Liver (tissue), 9 donors: ENCODE measurements around the gene OPA3. TPM values are rescaled to one million over a fixed set of nuclear protein-coding genes. Genes with fewer than 3 reads are reported as not detected.

Experiments used
- DNase-seq: peaks from one replicate; pipeline ENCODE4 v3.0.0-alpha.2; 2017; ENCODE audit warnings: low spot score
- H3K27ac ChIP-seq, 2 donors: one replicate each; pipeline ENCODE4 v1.7.0; 2013; ENCODE audit warnings: inconsistent platforms in 2 of 2, low read length in 2 of 2, control low read depth in 1 of 2, low read depth in 1 of 2, mild to moderate bottlenecking in 1 of 2
- H3K27me3 ChIP-seq, 4 donors: one replicate each; pipeline versions ENCODE4 v1.6.1 to v1.7.0; 2013; ENCODE audit warnings: low read length in 3 of 4, inconsistent platforms in 1 of 4, mild to moderate bottlenecking in 1 of 4, moderate library complexity in 1 of 4; ENCODE audit not compliant: control insufficient read depth in 4 of 4, insufficient read depth in 4 of 4
- H3K36me3 ChIP-seq, 4 donors: one replicate each; pipeline versions ENCODE4 v1.6.1 to v1.7.0; 2013; ENCODE audit warnings: low read length in 3 of 4, mild to moderate bottlenecking in 3 of 4, low read depth in 1 of 4, moderate library complexity in 1 of 4; ENCODE audit not compliant: control insufficient read depth in 4 of 4, insufficient read depth in 3 of 4
- H3K4me1 ChIP-seq, 4 donors: one replicate each; pipeline versions ENCODE4 v1.6.1 to v1.7.0; 2013; ENCODE audit warnings: low read length in 3 of 4, mild to moderate bottlenecking in 3 of 4, moderate library complexity in 1 of 4; ENCODE audit not compliant: control insufficient read depth in 4 of 4, insufficient read depth in 4 of 4
- H3K4me3 ChIP-seq, 3 donors: one replicate each; pipeline versions ENCODE4 v1.6.1 to v1.7.0; 2013; ENCODE audit warnings: low read length in 3 of 3, control low read depth in 1 of 3, low read depth in 1 of 3, mild to moderate bottlenecking in 1 of 3
- H3K9ac ChIP-seq, 2 donors: one replicate each; pipeline ENCODE4 v1.7.0; 2013; ENCODE audit warnings: low read length in 2 of 2, mild to moderate bottlenecking in 2 of 2, moderate library complexity in 2 of 2, control low read depth in 1 of 2, low read depth in 1 of 2
- H3K9me3 ChIP-seq, 4 donors: one replicate each; pipeline versions ENCODE4 v1.6.1 to v1.7.0; 2013; ENCODE audit warnings: low read length in 3 of 4; ENCODE audit not compliant: control insufficient read depth in 4 of 4
- EGR1 ChIP-seq, 2 donors: IDR thresholded peaks; 2 replicates each; pipeline ENCODE4 v1.6.1; 2016 to 2018; ENCODE audit warnings: antibody characterized with exemption in 2 of 2, low read depth in 2 of 2
- FOXA1 ChIP-seq: IDR thresholded peaks from 2 replicates; pipeline ENCODE4 v1.6.1; 2016; ENCODE audit warnings: antibody characterized with exemption
- FOXA2 ChIP-seq: IDR thresholded peaks from 2 replicates; pipeline ENCODE4 v1.6.1; 2016; ENCODE audit warnings: antibody characterized with exemption
- GABPA ChIP-seq, 2 donors: IDR thresholded peaks in 1 of 2; conservative IDR thresholded peaks in 1 of 2; 2 replicates each; pipeline ENCODE4 v1.6.1; 2016; ENCODE audit warnings: antibody characterized with exemption in 2 of 2, mild to moderate bottlenecking in 1 of 2, moderate library complexity in 1 of 2
- HNF4A ChIP-seq, 2 donors: conservative IDR thresholded peaks; 2 replicates each; pipeline ENCODE4 v1.6.1; 2016; ENCODE audit warnings: antibody characterized with exemption in 2 of 2, mild to moderate bottlenecking in 2 of 2
- JUND ChIP-seq, 2 donors: IDR thresholded peaks; 2 replicates each; pipeline ENCODE4 v1.6.1; 2016; ENCODE audit warnings: antibody characterized with exemption in 2 of 2
- MAX ChIP-seq: IDR thresholded peaks from 2 replicates; pipeline ENCODE4 v1.6.1; 2016; ENCODE audit warnings: antibody characterized with exemption
- NR2F2 ChIP-seq: IDR thresholded peaks from 2 replicates; pipeline ENCODE4 v1.6.1; 2016; ENCODE audit warnings: antibody characterized with exemption
- RAD21 ChIP-seq, 2 donors: IDR thresholded peaks; 2 replicates each; pipeline ENCODE4 v1.6.1; 2016; ENCODE audit warnings: antibody characterized with exemption in 2 of 2, mild to moderate bottlenecking in 2 of 2
- REST ChIP-seq: IDR thresholded peaks from 2 replicates; pipeline ENCODE4 v1.6.1; 2016; ENCODE audit warnings: antibody characterized with exemption, mild to moderate bottlenecking
- RXRA ChIP-seq, 2 donors: IDR thresholded peaks; 2 replicates each; pipeline ENCODE4 v1.6.1; 2017 to 2018; ENCODE audit warnings: antibody characterized with exemption in 2 of 2, mild to moderate bottlenecking in 1 of 2
- SP1 ChIP-seq: IDR thresholded peaks from 2 replicates; pipeline ENCODE4 v1.6.1; 2018; ENCODE audit warnings: antibody characterized with exemption, mild to moderate bottlenecking
- TAF1 ChIP-seq: conservative IDR thresholded peaks from 2 replicates; pipeline ENCODE4 v1.6.1; 2016; ENCODE audit warnings: antibody characterized with exemption, mild to moderate bottlenecking
- YY1 ChIP-seq: IDR thresholded peaks from 2 replicates; pipeline ENCODE4 v1.6.1; 2016; ENCODE audit warnings: antibody characterized with exemption, mild to moderate bottlenecking
- ZBTB33 ChIP-seq: IDR thresholded peaks from 2 replicates; pipeline ENCODE4 v1.6.1; 2016; ENCODE audit warnings: antibody characterized with exemption
- WGBS: extraction: QIAGEN DNeasy Blood & Tissue Kit; methylation state at CpG from one replicate; pipeline ENCODE4 v1.1.7; 2013; 5-methylcytosine and 5-hydroxymethylcytosine counted together
- polyA plus RNA-seq, 2 donors: library from polyadenylated mRNA; stranded (reverse) in 1 of 2; unstranded in 1 of 2; fragments of 200-250 nt in 1 of 2; fragments of >200 nt in 1 of 2; fragmentation: Nextera tagmentation in 1 of 2; extraction: Ambion mirVana in 1 of 2; gene quantifications; one replicate each; pipeline versions ENCODE4 v1.2.1 to v1.2.3, GENCODE V29; 2013 to 2015
- total RNA-seq, 2 donors: library from RNA; depleted of rRNA; stranded (reverse); fragments of >200 nt; gene quantifications; one replicate each; pipeline ENCODE4 v1.2.3, GENCODE V29; 2014
- TF ChIP-seq, protein P1 (sequence below): fragments of 150-350 bp; IDR thresholded peaks from 2 replicates; pipeline ENCODE4 v1.5.1; 2017; ENCODE audit warnings: improper control_type of control experiment, low read depth, low read length; ENCODE audit not compliant: missing input control
- TF ChIP-seq, protein P2 (sequence below): IDR thresholded peaks from 2 replicates; pipeline ENCODE4 v1.6.1; 2016; ENCODE audit warnings: antibody characterized with exemption
- donor health status: healthy.
- donor health status: healthy.
- donor health status: healthy.
- donor health status: healthy.
- donor health status: healthy.

OPA3 gene
- total and polyA plus RNA-seq, 4 donors: 3.8 to 9.4 (median 6.2) TPM

DNA sequence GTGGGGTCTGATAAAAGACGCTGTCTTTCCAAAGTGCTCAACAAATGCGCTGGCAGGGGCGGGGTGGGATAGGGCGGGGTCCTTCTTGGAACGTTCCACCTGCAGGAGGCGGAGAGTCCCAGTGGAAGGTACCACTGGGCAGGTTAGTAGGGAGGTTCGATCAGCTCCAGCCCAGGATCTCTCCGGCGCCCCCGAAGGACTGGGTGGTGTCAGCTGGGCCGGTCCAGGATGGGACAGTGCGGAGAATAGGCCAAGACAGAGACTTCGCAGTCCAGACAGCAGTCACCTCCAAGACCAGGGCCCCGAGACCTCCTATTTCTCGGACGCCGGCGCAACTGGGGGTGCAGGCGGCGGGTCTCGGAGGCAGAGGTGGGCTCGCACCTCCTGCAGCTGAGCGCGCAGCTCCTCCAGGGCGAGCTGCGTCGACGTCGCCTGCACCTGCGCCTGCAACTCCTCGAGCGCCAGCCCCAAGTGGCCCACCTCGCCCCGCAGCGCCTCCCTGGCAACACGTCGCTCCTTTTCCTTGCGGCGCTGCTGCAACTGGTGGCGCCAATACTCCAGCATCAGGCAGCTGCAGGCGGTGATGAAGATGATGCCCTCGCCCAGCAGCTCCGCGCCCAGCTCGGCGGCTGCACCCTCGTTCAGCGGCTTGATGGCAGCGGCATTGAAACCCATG lies 55.7 kb downstream of the OPA3 start:
- peaks cover 5 to 23% (median 8%) of the 10 kb centered on the region in 4 donors for H3K4me1 ChIP-seq
- no peak for DNase-seq
- H3K27me3 ChIP-seq: no peaks in the 10 kb centered on the region
- H3K9me3 ChIP-seq: no peaks in the 10 kb centered on the region
- H3K4me3 ChIP-seq: no peak overlapping the region
- WGBS: 13% methylated on average over 49 of the region's 49 CpGs
- no peak overlapping the region for H3K27ac ChIP-seq
- H3K36me3 ChIP-seq: peaks cover 0 to 11% (median under 1%) of the 10 kb centered on the region in 4 donors
- TF ChIP-seq JUND (IDR thresholded peaks at IDR 0.05): no peak
- TF ChIP-seq MAX: no peak
- TF ChIP-seq RXRA (IDR thresholded peaks at IDR 0.05): no peak
- TF ChIP-seq REST: no peak
- no peak for TF ChIP-seq EGR1 (IDR thresholded peaks at IDR 0.05; ENCODE audit: low read depth in 2 of 2)
- TF ChIP-seq HNF4A (conservative IDR thresholded peaks at IDR 0.05): no peak
- no peak for TF ChIP-seq FOXA2
- no peak for TF ChIP-seq FOXA1
- no peak for TF ChIP-seq GABPA (IDR thresholded peaks at IDR 0.05 in 1 of 2, conservative IDR thresholded peaks at IDR 0.05 in 1 of 2)
- TF ChIP-seq, protein P1, sequence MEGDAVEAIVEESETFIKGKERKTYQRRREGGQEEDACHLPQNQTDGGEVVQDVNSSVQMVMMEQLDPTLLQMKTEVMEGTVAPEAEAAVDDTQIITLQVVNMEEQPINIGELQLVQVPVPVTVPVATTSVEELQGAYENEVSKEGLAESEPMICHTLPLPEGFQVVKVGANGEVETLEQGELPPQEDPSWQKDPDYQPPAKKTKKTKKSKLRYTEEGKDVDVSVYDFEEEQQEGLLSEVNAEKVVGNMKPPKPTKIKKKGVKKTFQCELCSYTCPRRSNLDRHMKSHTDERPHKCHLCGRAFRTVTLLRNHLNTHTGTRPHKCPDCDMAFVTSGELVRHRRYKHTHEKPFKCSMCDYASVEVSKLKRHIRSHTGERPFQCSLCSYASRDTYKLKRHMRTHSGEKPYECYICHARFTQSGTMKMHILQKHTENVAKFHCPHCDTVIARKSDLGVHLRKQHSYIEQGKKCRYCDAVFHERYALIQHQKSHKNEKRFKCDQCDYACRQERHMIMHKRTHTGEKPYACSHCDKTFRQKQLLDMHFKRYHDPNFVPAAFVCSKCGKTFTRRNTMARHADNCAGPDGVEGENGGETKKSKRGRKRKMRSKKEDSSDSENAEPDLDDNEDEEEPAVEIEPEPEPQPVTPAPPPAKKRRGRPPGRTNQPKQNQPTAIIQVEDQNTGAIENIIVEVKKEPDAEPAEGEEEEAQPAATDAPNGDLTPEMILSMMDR: no peak
- TF ChIP-seq YY1: no peak
- no peak for TF ChIP-seq RAD21 (IDR thresholded peaks at IDR 0.05)
- TF ChIP-seq TAF1: no peak
- TF ChIP-seq ZBTB33: no peak
- TF ChIP-seq, protein P2, sequence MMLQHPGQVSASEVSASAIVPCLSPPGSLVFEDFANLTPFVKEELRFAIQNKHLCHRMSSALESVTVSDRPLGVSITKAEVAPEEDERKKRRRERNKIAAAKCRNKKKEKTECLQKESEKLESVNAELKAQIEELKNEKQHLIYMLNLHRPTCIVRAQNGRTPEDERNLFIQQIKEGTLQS: no peak
- no peak for TF ChIP-seq SP1
- no peak for TF ChIP-seq NR2F2
- no peak overlapping the region for H3K9ac ChIP-seq
